ENCODE measurements around the gene BPI. TPM values are rescaled to one million over a fixed set of nuclear protein-coding genes. Genes with fewer than 3 reads are reported as not detected.

BPI gene
- total RNA-seq, 6 experiments from 2014 or later = 0.26 to 1.3 (median 0.60) TPM; not detected in 2

DNA sequence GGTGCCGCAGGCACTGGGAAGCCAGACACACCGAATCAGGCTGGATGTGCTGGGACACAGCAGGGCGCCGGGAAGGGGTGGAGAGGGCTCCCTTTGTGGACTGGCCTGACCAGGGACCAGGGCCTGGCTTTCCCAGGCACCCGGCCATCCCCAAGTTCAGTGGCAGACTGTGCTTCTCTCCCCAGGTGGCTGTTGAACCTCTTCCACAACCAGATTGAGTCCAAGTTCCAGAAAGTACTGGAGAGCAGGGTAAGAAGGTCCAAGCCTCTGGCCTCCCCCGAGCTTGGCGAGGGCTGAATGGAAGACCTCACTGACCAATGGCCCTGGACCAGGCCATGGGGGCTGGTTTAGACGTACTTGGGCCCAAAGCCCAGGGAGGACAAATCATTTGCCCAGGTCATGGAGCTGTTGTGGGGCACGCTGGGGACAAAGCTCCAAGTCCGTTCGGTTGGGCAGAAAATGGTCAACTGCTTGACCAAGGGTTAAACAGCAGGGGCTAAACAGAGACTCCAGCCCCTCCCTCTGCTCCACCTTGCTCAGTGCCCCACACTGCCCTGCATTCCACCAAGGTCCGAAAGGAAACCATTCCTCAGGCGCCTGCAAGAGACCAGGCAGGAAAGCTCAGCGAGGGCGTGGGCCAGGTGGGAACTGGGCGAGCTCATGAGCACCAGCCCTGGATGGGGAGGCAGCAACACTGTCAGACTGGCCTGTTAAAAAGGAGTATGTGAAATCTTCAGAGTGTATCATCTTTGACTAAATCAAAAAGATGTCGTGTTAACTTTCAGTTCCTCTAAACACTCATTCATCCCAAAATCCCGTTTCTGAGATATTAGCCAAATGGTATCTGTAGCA is 51.4 kb downstream of the BPI start:
- Histone ChIP-seq H3K36me3 (peaks cover 0 to 52% (median 26%) of the 10 kb centered on the region in 4 donors), H3K4me3 (no peak overlapping the region), H3K27ac (peak overlapping the region in 2 of 3 donors; percentile 68 to 81), H3K4me1 (peaks cover 0 to 68% (median 23%) of the 10 kb centered on the region in 4 donors), H3K27me3 (no peaks in the 10 kb centered on the region), H3K9me3 (no peaks in the 10 kb centered on the region)
- peak; percentile 74 to 96 (median 94) for DNase-seq
- intact Hi-C loops (cut with DNase I) = no loop called here
- 18% methylated on average over 6 of the region's 18 CpGs for WGBS (ENCODE audit: insufficient coverage, low coverage, low lambda C conversion rate, missing lambda C conversion rate)
- ATAC-seq = peak; percentile 25 to 86 (median 82)
- TF ChIP-seq POLR2A (IDR thresholded peaks at IDR 0.05) = peak; percentile 31
- TF ChIP-seq, protein P1, sequence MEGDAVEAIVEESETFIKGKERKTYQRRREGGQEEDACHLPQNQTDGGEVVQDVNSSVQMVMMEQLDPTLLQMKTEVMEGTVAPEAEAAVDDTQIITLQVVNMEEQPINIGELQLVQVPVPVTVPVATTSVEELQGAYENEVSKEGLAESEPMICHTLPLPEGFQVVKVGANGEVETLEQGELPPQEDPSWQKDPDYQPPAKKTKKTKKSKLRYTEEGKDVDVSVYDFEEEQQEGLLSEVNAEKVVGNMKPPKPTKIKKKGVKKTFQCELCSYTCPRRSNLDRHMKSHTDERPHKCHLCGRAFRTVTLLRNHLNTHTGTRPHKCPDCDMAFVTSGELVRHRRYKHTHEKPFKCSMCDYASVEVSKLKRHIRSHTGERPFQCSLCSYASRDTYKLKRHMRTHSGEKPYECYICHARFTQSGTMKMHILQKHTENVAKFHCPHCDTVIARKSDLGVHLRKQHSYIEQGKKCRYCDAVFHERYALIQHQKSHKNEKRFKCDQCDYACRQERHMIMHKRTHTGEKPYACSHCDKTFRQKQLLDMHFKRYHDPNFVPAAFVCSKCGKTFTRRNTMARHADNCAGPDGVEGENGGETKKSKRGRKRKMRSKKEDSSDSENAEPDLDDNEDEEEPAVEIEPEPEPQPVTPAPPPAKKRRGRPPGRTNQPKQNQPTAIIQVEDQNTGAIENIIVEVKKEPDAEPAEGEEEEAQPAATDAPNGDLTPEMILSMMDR (IDR thresholded peaks at IDR 0.05) = no peak

DNA sequence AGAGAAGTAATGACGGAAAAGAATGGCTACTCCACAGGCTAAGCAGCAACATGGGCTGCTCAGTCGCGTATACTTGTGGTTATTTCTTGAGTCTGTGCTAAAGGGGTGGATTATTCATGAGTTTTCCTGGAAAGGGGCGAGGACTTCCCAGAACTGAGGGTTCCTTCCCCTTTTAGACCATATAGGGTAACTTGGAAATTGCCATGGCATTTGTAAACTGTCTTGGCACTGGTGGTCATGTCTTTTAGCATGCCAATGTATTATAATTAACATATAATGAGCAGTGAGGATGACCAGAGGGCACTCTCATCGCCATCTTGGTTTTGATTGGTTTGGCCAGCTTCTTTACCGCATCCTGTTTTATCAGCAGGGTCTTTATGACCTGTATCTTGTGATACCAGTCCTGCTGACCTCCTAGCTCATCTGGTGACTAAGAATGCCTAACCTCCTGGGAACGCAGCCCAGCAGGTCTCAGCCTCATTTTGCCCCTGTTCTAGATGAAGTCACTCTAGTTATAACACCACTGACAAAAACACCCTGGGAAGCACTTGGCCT is 53.8 kb downstream of the BPI start:
- DNase-seq (no peak), ATAC-seq (no peak)
- 60% methylated on average over 7 of the region's 7 CpGs for WGBS (ENCODE audit: insufficient coverage, low coverage, low lambda C conversion rate, missing lambda C conversion rate)
- H3K9me3 ChIP-seq = no peaks in the 10 kb centered on the region
- peaks cover 2 to 68% (median 32%) of the 10 kb centered on the region in 4 donors for H3K36me3 ChIP-seq
- TF ChIP-seq POLR2A (IDR thresholded peaks at IDR 0.05) = no peak
- TF ChIP-seq, protein P1 (IDR thresholded peaks at IDR 0.05) = no peak
- H3K4me1 ChIP-seq = peaks cover 0 to 45% (median 21%) of the 10 kb centered on the region in 4 donors
- intact Hi-C loops (cut with DNase I) = no loop called here
- H3K4me3 ChIP-seq = no peak overlapping the region
- no peaks in the 10 kb centered on the region for H3K27me3 ChIP-seq
- H3K27ac ChIP-seq = peak overlapping the region in 1 of 3 donors; percentile 10

DNA sequence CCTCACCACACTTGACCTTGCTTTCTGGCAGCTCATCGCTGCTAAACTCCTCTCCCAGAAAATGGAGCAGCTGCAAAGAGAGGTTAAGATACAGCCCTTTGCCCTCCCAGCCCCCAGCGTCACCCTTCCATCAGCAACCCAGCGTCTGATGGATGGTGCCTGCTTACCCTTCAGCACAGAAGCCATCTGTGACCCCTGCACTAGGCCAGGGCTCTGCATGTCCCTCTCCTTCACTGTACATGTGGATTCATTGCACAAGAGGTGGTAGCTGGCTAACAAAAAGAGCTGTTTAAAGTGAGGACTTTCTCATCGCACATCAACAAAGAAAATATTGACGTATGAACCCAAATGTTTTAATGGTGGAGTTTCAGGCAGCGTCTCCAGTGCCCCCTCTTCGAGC is 54.6 kb downstream of the BPI start:
- TF ChIP-seq, protein P1 (IDR thresholded peaks at IDR 0.05) = no peak
- TF ChIP-seq POLR2A (IDR thresholded peaks at IDR 0.05) = peak; percentile 10
- WGBS (ENCODE audit: insufficient coverage, low coverage, low lambda C conversion rate, missing lambda C conversion rate) = 27% methylated on average over 6 of the region's 7 CpGs
- Histone ChIP-seq H3K27ac (peak overlapping the region in 1 of 3 donors; percentile 37), H3K9me3 (no peaks in the 10 kb centered on the region), H3K4me1 (peaks cover 0 to 38% (median 18%) of the 10 kb centered on the region in 4 donors), H3K27me3 (no peaks in the 10 kb centered on the region), H3K4me3 (no peak overlapping the region), H3K36me3 (peaks cover 3 to 77% (median 35%) of the 10 kb centered on the region in 4 donors)
- intact Hi-C loops (cut with DNase I) = no loop called here
- ATAC-seq (peak in 1 of 4 donors; percentile 2), DNase-seq (no peak)

DNA sequence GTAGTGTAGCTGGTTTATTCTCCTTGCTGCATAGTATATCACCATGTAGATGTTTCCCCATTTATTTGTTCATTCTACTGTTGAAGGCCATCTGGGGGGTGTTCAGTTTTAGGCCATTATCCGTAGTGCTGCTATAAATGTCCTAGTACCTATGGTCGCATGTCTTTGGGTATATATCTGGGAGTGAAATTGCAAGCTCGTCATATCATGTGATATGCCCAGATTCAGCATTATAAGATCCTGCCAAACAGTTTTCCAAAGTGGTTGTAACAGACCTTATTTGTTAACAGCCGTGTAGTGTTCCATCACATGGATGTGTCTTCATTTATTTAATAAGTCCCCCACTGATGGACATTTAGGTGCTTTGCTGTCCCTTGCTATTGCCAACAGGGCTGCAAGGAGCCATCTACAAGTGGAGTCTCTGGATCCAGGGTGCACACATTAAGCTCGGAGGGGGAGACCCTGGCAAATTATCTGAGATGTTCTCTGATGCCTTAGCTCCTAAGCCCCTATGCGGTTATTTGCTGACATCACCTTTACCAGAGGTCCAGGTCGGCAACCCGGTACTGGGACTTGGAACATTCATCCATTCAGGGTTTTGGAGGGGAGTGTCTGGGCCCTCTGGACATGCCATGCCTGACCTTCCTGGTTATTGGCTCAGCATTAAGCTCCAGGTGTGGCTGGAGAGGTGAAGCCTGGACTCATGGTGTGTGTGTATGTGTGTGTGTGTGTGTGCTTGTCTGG is 59.2 kb downstream of the BPI start:
- 75% methylated on average over 5 of the region's 8 CpGs for WGBS (ENCODE audit: insufficient coverage, low coverage, low lambda C conversion rate, missing lambda C conversion rate)
- Histone ChIP-seq H3K9me3 (no peaks in the 10 kb centered on the region), H3K4me1 (peaks cover 0 to under 1% (median 0%) of the 10 kb centered on the region in 4 donors), H3K27ac (no peak overlapping the region), H3K27me3 (no peaks in the 10 kb centered on the region), H3K36me3 (peaks cover 11 to 97% (median 45%) of the 10 kb centered on the region in 4 donors), H3K4me3 (no peak overlapping the region)
- intact Hi-C loops (cut with DNase I) = no loop called here
- no peak for TF ChIP-seq POLR2A (IDR thresholded peaks at IDR 0.05)
- TF ChIP-seq, protein P1 (IDR thresholded peaks at IDR 0.05) = no peak
- ATAC-seq = peak in 1 of 4 donors; percentile 9
- no peak for DNase-seq
